RWPE2 (cell line): Measurements from ENCODE around the gene IFRD1.

Experiments used
- ATAC-seq: fragments of 200-7000 bp; cut with Tn5 transposase; 3 replicates; pipeline ENCODE4 v1.9.1; 2021; ENCODE audit warnings: low read depth
- DNase-seq: peaks from one replicate; pipeline ENCODE4 v3.0.0-alpha.2; 2020; ENCODE audit warnings: low spot score
- H3K27ac ChIP-seq: fragments of 450-650 bp; 2 replicates; pipeline ENCODE4 v1.5.1; 2017; ENCODE audit warnings: mild to moderate bottlenecking; ENCODE audit not compliant: poor library complexity, severe bottlenecking
- H3K27me3 ChIP-seq: fragments of 250-450 bp; sonication (Bioruptor Pico); 2 replicates; pipeline ENCODE4 v1.5.1; 2021; ENCODE audit warnings: mild to moderate bottlenecking, moderate library complexity; ENCODE audit not compliant: insufficient read depth, poor library complexity, severe bottlenecking
- H3K36me3 ChIP-seq: fragments of 250-450 bp; sonication (Bioruptor Pico); 2 replicates; pipeline ENCODE4 v1.5.1; 2020; ENCODE audit warnings: low read depth, mild to moderate bottlenecking, moderate library complexity
- H3K4me1 ChIP-seq: fragments of 250-450 bp; sonication (Bioruptor Pico); 2 replicates; pipeline ENCODE4 v1.5.1; 2021; ENCODE audit warnings: mild to moderate bottlenecking, moderate library complexity; ENCODE audit not compliant: insufficient read depth, poor library complexity, severe bottlenecking
- H3K4me3 ChIP-seq: fragments of 250-450 bp; sonication (Bioruptor Pico); 2 replicates; pipeline ENCODE4 v1.5.1; 2021; ENCODE audit warnings: mild to moderate bottlenecking, moderate library complexity; ENCODE audit not compliant: severe bottlenecking
- H3K9me3 ChIP-seq: fragments of 250-450 bp; sonication (Bioruptor Pico); 2 replicates; pipeline ENCODE4 v1.5.1; 2021; ENCODE audit warnings: mild to moderate bottlenecking, moderate library complexity; ENCODE audit not compliant: severe bottlenecking
- CTCF ChIP-seq: fragments of 450-650 bp; IDR thresholded peaks from one replicate; pipeline ENCODE4 v1.5.1; 2017; ENCODE audit warnings: mild to moderate bottlenecking, moderate library complexity; ENCODE audit not compliant: poor library complexity, severe bottlenecking

Gene IFRD1

GRCh38 chr7:112505495-112505894 is 55.2 kb downstream of the IFRD1 start:
- Histone ChIP-seq H3K4me3 (no peak overlapping the region), H3K27ac (no peak overlapping the region), H3K36me3 (no peaks in the 10 kb centered on the region), H3K9me3 (no peaks in the 10 kb centered on the region), H3K27me3 (no peaks in the 10 kb centered on the region), H3K4me1 (no peaks in the 10 kb centered on the region)
- DNase-seq (no peak), ATAC-seq (no peak)
- no peak for TF ChIP-seq CTCF

GRCh38 chr7:112508404-112508803 is 58.1 kb downstream of the IFRD1 start:
- H3K36me3 ChIP-seq = no peaks in the 10 kb centered on the region
- no peaks in the 10 kb centered on the region for H3K9me3 ChIP-seq
- no peak overlapping the region for H3K4me3 ChIP-seq
- no peak overlapping the region for H3K27ac ChIP-seq
- DNase-seq (no peak), ATAC-seq (no peak)
- H3K4me1 ChIP-seq = no peaks in the 10 kb centered on the region
- no peaks in the 10 kb centered on the region for H3K27me3 ChIP-seq
- no peak for TF ChIP-seq CTCF

GRCh38 chr7:112509402-112509801 is 59.1 kb downstream of the IFRD1 start:
- Histone ChIP-seq H3K27me3 (no peaks in the 10 kb centered on the region), H3K4me3 (no peak overlapping the region), H3K9me3 (no peaks in the 10 kb centered on the region), H3K4me1 (no peaks in the 10 kb centered on the region), H3K36me3 (no peaks in the 10 kb centered on the region), H3K27ac (no peak overlapping the region)
- ATAC-seq = no peak
- TF ChIP-seq CTCF = no peak
- DNase-seq = no peak

- H3K27ac ChIP-seq = no peak overlapping the region
- ATAC-seq (peak; percentile 69), DNase-seq (no peak)
- no peak overlapping the region for H3K4me3 ChIP-seq
- no peaks in the 10 kb centered on the region for H3K4me1 ChIP-seq
- TF ChIP-seq CTCF = no peak
- no peaks in the 10 kb centered on the region for H3K9me3 ChIP-seq
- no peaks in the 10 kb centered on the region for H3K36me3 ChIP-seq
- no peaks in the 10 kb centered on the region for H3K27me3 ChIP-seq
Measured at GRCh38 chr7:112510001-112510742, 59.9 kb downstream of the IFRD1 start.

- TF ChIP-seq CTCF = no peak
- peaks cover 3% of the 10 kb centered on the region for H3K27me3 ChIP-seq
- no peak overlapping the region for H3K27ac ChIP-seq
- H3K4me1 ChIP-seq = no peaks in the 10 kb centered on the region
- ATAC-seq (no peak), DNase-seq (no peak)
- H3K9me3 ChIP-seq = no peaks in the 10 kb centered on the region
- H3K36me3 ChIP-seq = no peaks in the 10 kb centered on the region
- no peak overlapping the region for H3K4me3 ChIP-seq
Measured at GRCh38 chr7:112510743-112511110, 60.5 kb downstream of the IFRD1 start.
